ENCODE data around the gene SNTB2.

Gene SNTB2

DNA sequence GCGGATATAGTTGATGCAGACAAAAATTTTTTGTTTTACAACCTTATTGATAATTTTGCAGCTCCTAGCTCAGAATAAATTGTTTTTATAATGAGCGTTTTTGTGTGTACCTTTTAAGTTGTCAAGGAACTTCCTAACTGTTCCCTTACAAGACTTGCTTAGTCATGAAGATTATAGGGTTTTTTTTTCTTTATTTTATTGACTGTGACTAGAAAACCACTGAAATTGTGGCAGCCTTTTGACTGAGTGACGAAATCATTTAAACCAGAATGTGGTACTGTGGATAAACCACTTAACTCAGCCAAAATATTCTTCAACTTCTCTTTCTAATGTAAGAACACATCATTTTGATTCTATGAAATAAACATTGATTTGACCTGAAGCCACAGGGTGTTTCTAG is 83.4 kb downstream of the SNTB2 start:
- H3K4me2 ChIP-seq (ENCODE audit: low read length, poor library complexity, severe bottlenecking) = no peak overlapping the region
- H3K27ac ChIP-seq (ENCODE audit: low read length, poor library complexity, severe bottlenecking) = no peak overlapping the region
- H3K9me3 ChIP-seq (ENCODE audit: control insufficient read depth, low read length) = no peaks in the 10 kb centered on the region
- DNase-seq = peak; percentile 5
- H3K4me1 ChIP-seq (ENCODE audit: control insufficient read depth, insufficient read depth, low read depth, low read length) = no peaks in the 10 kb centered on the region
- no peak overlapping the region for H2AFZ ChIP-seq (ENCODE audit: low read depth, low read length)
- H3K4me3 ChIP-seq (ENCODE audit: insufficient read depth in 1 of 2, low read depth in 1 of 2, low read length in 2 of 2) = no peak overlapping the region
- H3K79me1 ChIP-seq (replicated peaks; ENCODE audit: low read length, poor library complexity, severe bottlenecking) = peaks cover 11% of the 10 kb centered on the region
- no peak overlapping the region for H3K4ac ChIP-seq (ENCODE audit: low read depth in 1 of 2, low read length in 2 of 2)
- no peak overlapping the region for H2BK5ac ChIP-seq (ENCODE audit: low read depth, low read length, poor library complexity, severe bottlenecking)
- H4K91ac ChIP-seq (ENCODE audit: low read length) = no peak overlapping the region
- H2BK15ac ChIP-seq (ENCODE audit: low read depth, poor library complexity, severe bottlenecking) = no peak overlapping the region
- H3K18ac ChIP-seq (ENCODE audit: low read depth in 1 of 2, low read length in 2 of 2) = no peak overlapping the region
- no peak overlapping the region for H3K14ac ChIP-seq (ENCODE audit: low read length in 2 of 2)
- H2BK12ac ChIP-seq (ENCODE audit: low read length in 2 of 2) = no peak overlapping the region
- no peak overlapping the region for H2BK120ac ChIP-seq (ENCODE audit: low read depth, low read length)
- H3K36me3 ChIP-seq (ENCODE audit: control insufficient read depth in 1 of 2, insufficient read depth in 2 of 2, low read depth in 1 of 2, low read length in 2 of 2) = peaks cover 4 to 27% of the 10 kb centered on the region in 2 experiments
- H4K8ac ChIP-seq (ENCODE audit: low read length) = no peak overlapping the region
- H3K9ac ChIP-seq (ENCODE audit: low read length) = peak overlapping the region; percentile 43
- no CpG with 5 or more reads among the region's 3 CpGs for WGBS
- no peaks in the 10 kb centered on the region for H3K27me3 ChIP-seq (ENCODE audit: control insufficient read depth in 1 of 2, insufficient read depth in 1 of 2, low read length in 2 of 2)
- no peak overlapping the region for H2AK5ac ChIP-seq (ENCODE audit: low read length, severe bottlenecking)
- H3K23ac ChIP-seq (ENCODE audit: low read length in 2 of 2) = no peak overlapping the region

DNA sequence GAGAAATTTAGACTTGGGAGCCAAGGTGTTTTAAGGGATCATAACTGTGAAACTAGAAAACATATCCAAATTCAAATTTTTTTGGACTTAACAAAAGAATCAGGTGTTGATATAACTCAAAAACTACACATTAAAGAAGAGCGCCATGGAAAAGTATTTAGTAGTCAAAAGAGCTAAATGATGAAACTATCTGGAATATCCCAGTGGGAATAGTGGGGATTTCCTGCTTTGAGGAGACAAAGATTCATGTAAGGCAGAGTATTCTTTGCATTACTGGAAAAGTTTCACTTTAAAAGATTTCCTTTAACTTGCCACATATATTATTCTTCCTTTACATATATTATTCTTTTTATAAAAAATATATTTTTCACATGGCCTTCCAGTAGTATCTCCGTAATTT is 83.9 kb downstream of the SNTB2 start:
- DNase-seq = peak; percentile 23
- Histone ChIP-seq H3K27me3 (ENCODE audit: control insufficient read depth in 1 of 2, insufficient read depth in 1 of 2, low read length in 2 of 2) (no peaks in the 10 kb centered on the region), H4K8ac (ENCODE audit: low read length) (no peak overlapping the region), H2AFZ (ENCODE audit: low read depth, low read length) (no peak overlapping the region), H4K91ac (ENCODE audit: low read length) (no peak overlapping the region), H2BK12ac (ENCODE audit: low read length in 2 of 2) (no peak overlapping the region), H3K27ac (ENCODE audit: low read length, poor library complexity, severe bottlenecking) (no peak overlapping the region), H3K79me1 (replicated peaks; ENCODE audit: low read length, poor library complexity, severe bottlenecking) (peaks cover 11% of the 10 kb centered on the region), H3K23ac (ENCODE audit: low read length in 2 of 2) (no peak overlapping the region), H2BK15ac (ENCODE audit: low read depth, poor library complexity, severe bottlenecking) (no peak overlapping the region), H2AK5ac (ENCODE audit: low read length, severe bottlenecking) (no peak overlapping the region), H3K18ac (ENCODE audit: low read depth in 1 of 2, low read length in 2 of 2) (no peak overlapping the region), H2BK120ac (ENCODE audit: low read depth, low read length) (no peak overlapping the region), H3K4me3 (ENCODE audit: insufficient read depth in 1 of 2, low read depth in 1 of 2, low read length in 2 of 2) (no peak overlapping the region), H2BK5ac (ENCODE audit: low read depth, low read length, poor library complexity, severe bottlenecking) (no peak overlapping the region), H3K36me3 (ENCODE audit: control insufficient read depth in 1 of 2, insufficient read depth in 2 of 2, low read depth in 1 of 2, low read length in 2 of 2) (peaks cover 4 to 25% of the 10 kb centered on the region in 2 experiments), H3K9ac (ENCODE audit: low read length) (peak overlapping the region; percentile 43), H3K4me2 (ENCODE audit: low read length, poor library complexity, severe bottlenecking) (no peak overlapping the region), H3K4me1 (ENCODE audit: control insufficient read depth, insufficient read depth, low read depth, low read length) (no peaks in the 10 kb centered on the region), H3K14ac (ENCODE audit: low read length in 2 of 2) (no peak overlapping the region), H3K9me3 (ENCODE audit: control insufficient read depth, low read length) (no peaks in the 10 kb centered on the region), H3K4ac (ENCODE audit: low read depth in 1 of 2, low read length in 2 of 2) (no peak overlapping the region)
- WGBS = no CpG with 5 or more reads among the region's 2 CpGs

DNA sequence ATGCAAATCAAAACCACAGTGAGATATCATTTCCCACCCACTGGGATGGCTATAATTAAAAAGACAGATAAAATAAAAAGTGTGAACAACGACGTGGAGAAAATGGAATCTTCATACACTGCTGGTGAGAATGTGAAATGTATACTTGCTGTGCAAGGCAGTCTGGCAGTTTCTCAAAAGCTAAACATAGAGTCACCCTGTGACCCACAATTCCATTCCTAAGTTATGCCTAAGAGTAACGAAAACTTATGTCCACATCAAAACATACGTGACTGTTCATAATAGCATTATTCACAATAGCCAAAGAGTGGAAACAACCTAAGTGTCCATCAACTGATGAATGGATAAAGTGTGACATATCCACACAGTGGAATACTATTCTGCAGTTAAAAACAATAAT is 86.0 kb downstream of the SNTB2 start:
- Histone ChIP-seq H2BK5ac (ENCODE audit: low read depth, low read length, poor library complexity, severe bottlenecking) (no peak overlapping the region), H3K27me3 (ENCODE audit: control insufficient read depth in 1 of 2, insufficient read depth in 1 of 2, low read length in 2 of 2) (no peaks in the 10 kb centered on the region), H3K4me3 (ENCODE audit: insufficient read depth in 1 of 2, low read depth in 1 of 2, low read length in 2 of 2) (no peak overlapping the region), H3K79me1 (replicated peaks; ENCODE audit: low read length, poor library complexity, severe bottlenecking) (peaks cover 7% of the 10 kb centered on the region), H3K9me3 (ENCODE audit: control insufficient read depth, low read length) (no peaks in the 10 kb centered on the region), H2BK12ac (ENCODE audit: low read length in 2 of 2) (no peak overlapping the region), H4K91ac (ENCODE audit: low read length) (no peak overlapping the region), H3K9ac (ENCODE audit: low read length) (no peak overlapping the region), H3K23ac (ENCODE audit: low read length in 2 of 2) (no peak overlapping the region), H2AFZ (ENCODE audit: low read depth, low read length) (no peak overlapping the region), H3K36me3 (ENCODE audit: control insufficient read depth in 1 of 2, insufficient read depth in 2 of 2, low read depth in 1 of 2, low read length in 2 of 2) (peaks cover 4 to 19% of the 10 kb centered on the region in 2 experiments), H2BK120ac (ENCODE audit: low read depth, low read length) (no peak overlapping the region), H3K14ac (ENCODE audit: low read length in 2 of 2) (no peak overlapping the region), H3K4me1 (ENCODE audit: control insufficient read depth, insufficient read depth, low read depth, low read length) (peaks cover 1% of the 10 kb centered on the region), H3K18ac (ENCODE audit: low read depth in 1 of 2, low read length in 2 of 2) (no peak overlapping the region), H3K27ac (ENCODE audit: low read length, poor library complexity, severe bottlenecking) (no peak overlapping the region), H2AK5ac (ENCODE audit: low read length, severe bottlenecking) (no peak overlapping the region), H3K4me2 (ENCODE audit: low read length, poor library complexity, severe bottlenecking) (no peak overlapping the region), H4K8ac (ENCODE audit: low read length) (no peak overlapping the region), H3K4ac (ENCODE audit: low read depth in 1 of 2, low read length in 2 of 2) (no peak overlapping the region), H2BK15ac (ENCODE audit: low read depth, poor library complexity, severe bottlenecking) (no peak overlapping the region)
- DNase-seq = peak; percentile 42
- WGBS = 91% methylated on average over 4 of the region's 4 CpGs

DNA sequence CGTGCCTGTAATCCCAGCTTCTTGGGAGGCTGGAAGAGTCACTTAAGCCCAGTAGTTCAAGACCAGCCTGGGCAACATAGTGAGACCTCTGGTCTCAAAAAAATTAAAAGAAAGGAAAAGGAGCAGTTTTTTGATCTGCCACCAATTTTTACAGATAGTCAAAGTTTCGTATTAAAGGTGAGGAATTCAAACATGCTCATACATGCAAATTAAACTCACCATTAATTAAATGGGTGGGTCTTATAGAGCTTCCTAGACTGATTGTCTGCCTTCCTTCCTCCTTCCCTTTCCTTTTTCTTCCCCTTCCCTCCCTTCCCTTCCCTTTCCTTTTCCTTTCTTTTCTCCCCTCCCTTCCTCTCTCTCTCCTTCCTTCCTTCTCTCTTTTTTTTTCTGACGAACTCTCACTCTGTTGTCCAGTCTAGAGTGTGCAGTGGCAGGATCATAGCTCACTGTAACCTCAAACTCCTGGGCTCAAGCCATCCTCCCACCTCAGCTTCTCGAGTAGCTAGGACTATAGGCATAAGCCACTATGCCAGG is 87.8 kb downstream of the SNTB2 start:
- H2AFZ ChIP-seq (ENCODE audit: low read depth, low read length) = no peak overlapping the region
- no peak overlapping the region for H3K14ac ChIP-seq (ENCODE audit: low read length in 2 of 2)
- DNase-seq = no peak
- peak overlapping the region in 1 of 2 experiments; percentile 20 for H3K4me3 ChIP-seq (ENCODE audit: insufficient read depth in 1 of 2, low read depth in 1 of 2, low read length in 2 of 2)
- H3K9ac ChIP-seq (ENCODE audit: low read length) = peak overlapping the region; percentile 82
- no peak overlapping the region for H2BK12ac ChIP-seq (ENCODE audit: low read length in 2 of 2)
- no peak overlapping the region for H4K8ac ChIP-seq (ENCODE audit: low read length)
- no peak overlapping the region for H4K91ac ChIP-seq (ENCODE audit: low read length)
- H3K27me3 ChIP-seq (ENCODE audit: control insufficient read depth in 1 of 2, insufficient read depth in 1 of 2, low read length in 2 of 2) = no peaks in the 10 kb centered on the region
- H3K9me3 ChIP-seq (ENCODE audit: control insufficient read depth, low read length) = no peaks in the 10 kb centered on the region
- peaks cover 3% of the 10 kb centered on the region for H3K79me1 ChIP-seq (replicated peaks; ENCODE audit: low read length, poor library complexity, severe bottlenecking)
- H2BK120ac ChIP-seq (ENCODE audit: low read depth, low read length) = no peak overlapping the region
- H2AK5ac ChIP-seq (ENCODE audit: low read length, severe bottlenecking) = no peak overlapping the region
- no peak overlapping the region for H3K27ac ChIP-seq (ENCODE audit: low read length, poor library complexity, severe bottlenecking)
- H3K4me2 ChIP-seq (ENCODE audit: low read length, poor library complexity, severe bottlenecking) = no peak overlapping the region
- H3K18ac ChIP-seq (ENCODE audit: low read depth in 1 of 2, low read length in 2 of 2) = no peak overlapping the region
- H3K4ac ChIP-seq (ENCODE audit: low read depth in 1 of 2, low read length in 2 of 2) = no peak overlapping the region
- no peak overlapping the region for H2BK5ac ChIP-seq (ENCODE audit: low read depth, low read length, poor library complexity, severe bottlenecking)
- H3K36me3 ChIP-seq (ENCODE audit: control insufficient read depth in 1 of 2, insufficient read depth in 2 of 2, low read depth in 1 of 2, low read length in 2 of 2) = peaks cover 0 to 19% of the 10 kb centered on the region in 2 experiments
- no peak overlapping the region for H3K23ac ChIP-seq (ENCODE audit: low read length in 2 of 2)
- H3K4me1 ChIP-seq (ENCODE audit: control insufficient read depth, insufficient read depth, low read depth, low read length) = peaks cover 1% of the 10 kb centered on the region
- WGBS = 97% methylated on average over 2 of the region's 4 CpGs
- no peak overlapping the region for H2BK15ac ChIP-seq (ENCODE audit: low read depth, poor library complexity, severe bottlenecking)
